Measurements from ENCODE around the gene PDE7B. TPM values are rescaled to one million over a fixed set of nuclear protein-coding genes. Genes with fewer than 3 reads are reported as not detected.

PDE7B gene
- total and polyA plus RNA-seq, 2 of the 8 experiments (the other 6 are each of a cell fraction or from before 2014, with no cell fraction given): not detected

DNA sequence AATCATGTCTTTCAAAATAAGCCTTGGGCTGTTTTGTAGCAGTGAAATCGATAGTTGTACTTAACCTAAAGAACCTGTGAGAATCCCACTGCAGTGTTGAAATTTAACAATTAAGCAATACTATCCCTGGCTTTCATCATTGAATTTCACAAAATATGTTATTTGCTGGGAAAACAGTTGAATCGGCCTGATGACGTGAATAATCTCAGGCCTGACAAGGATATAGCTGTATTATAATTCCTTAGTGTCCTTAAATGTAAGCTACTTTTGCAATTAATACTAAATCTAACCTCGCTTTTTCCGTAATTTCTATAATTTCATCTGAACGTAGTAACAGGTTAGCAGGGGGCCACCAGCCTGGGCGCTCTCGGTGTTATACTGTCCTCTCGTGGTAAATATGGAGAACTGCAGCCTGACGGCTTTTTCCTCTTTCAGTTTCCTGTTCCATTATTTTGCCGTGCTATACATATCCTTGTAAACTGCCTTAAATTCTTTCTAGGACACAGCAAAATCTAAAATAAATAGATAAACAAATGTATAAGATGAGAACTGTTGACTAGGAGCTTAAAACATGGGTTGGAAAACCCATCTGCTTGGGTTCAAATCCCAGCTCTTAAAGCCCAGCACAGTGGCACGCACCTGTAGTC lies 374.6 kb downstream of the PDE7B start (continued):
- TF ChIP-seq, protein P1, sequence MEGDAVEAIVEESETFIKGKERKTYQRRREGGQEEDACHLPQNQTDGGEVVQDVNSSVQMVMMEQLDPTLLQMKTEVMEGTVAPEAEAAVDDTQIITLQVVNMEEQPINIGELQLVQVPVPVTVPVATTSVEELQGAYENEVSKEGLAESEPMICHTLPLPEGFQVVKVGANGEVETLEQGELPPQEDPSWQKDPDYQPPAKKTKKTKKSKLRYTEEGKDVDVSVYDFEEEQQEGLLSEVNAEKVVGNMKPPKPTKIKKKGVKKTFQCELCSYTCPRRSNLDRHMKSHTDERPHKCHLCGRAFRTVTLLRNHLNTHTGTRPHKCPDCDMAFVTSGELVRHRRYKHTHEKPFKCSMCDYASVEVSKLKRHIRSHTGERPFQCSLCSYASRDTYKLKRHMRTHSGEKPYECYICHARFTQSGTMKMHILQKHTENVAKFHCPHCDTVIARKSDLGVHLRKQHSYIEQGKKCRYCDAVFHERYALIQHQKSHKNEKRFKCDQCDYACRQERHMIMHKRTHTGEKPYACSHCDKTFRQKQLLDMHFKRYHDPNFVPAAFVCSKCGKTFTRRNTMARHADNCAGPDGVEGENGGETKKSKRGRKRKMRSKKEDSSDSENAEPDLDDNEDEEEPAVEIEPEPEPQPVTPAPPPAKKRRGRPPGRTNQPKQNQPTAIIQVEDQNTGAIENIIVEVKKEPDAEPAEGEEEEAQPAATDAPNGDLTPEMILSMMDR (IDR thresholded peaks at IDR 0.05; ENCODE audit: control extremely low read depth in 1 of 3, insufficient read depth in 1 of 3, low read depth in 1 of 3, low read length in 3 of 3): peak; percentile 74 to 97 (median 92)
- TF ChIP-seq JUN (IDR thresholded peaks at IDR 0.05; ENCODE audit: low read depth, low read length): no peak
- TF ChIP-seq CBX8 (IDR thresholded peaks at IDR 0.05; ENCODE audit: borderline replicate concordance, low read depth, low read length): no peak
- TF ChIP-seq CBX5 (IDR thresholded peaks at IDR 0.05; ENCODE audit: low read depth, low read length): no peak
- TF ChIP-seq RAD21 (IDR thresholded peaks at IDR 0.05 in 1 of 2, conservative IDR thresholded peaks at IDR 0.05 in 1 of 2; ENCODE audit: low read depth in 2 of 2, low read length in 2 of 2): peak; percentile 100
- TF ChIP-seq POLR2A (IDR thresholded peaks at IDR 0.05; ENCODE audit: control extremely low read depth in 1 of 2, low read depth in 2 of 2, low read length in 2 of 2): no peak
- no peak for TF ChIP-seq SAP30 (IDR thresholded peaks at IDR 0.05; ENCODE audit: insufficient read depth, insufficient replicate concordance, low read length)
- TF ChIP-seq RFX5 (IDR thresholded peaks at IDR 0.05; ENCODE audit: borderline replicate concordance, low read depth, low read length): no peak
- TF ChIP-seq EP300 (IDR thresholded peaks at IDR 0.05; ENCODE audit: borderline replicate concordance in 1 of 2, low read depth in 2 of 2, low read length in 2 of 2): no peak
- no peak for TF ChIP-seq GTF2F1 (IDR thresholded peaks at IDR 0.05; ENCODE audit: borderline replicate concordance, low read depth, low read length)
- TF ChIP-seq TCF12 (IDR thresholded peaks at IDR 0.05; ENCODE audit: low read depth, low read length): no peak

Measured in H1 (cell line).